Activated CD4-positive, CD25-positive, alpha-beta regulatory T cell treated with anti-CD3 and anti-CD28 coated beads, Interleukin-2, amount 50 U/mL, for 24 hours (primary cell): Measurements from ENCODE around the gene IRF4.
A peak's percentile ranks its signal among the peaks of the same experiment; 100 is the strongest.

Source experiments
- ATAC-seq, 2 donors: fragments of 150-1000 bp; cut with Tn5 transposase; one replicate each; pipeline ENCODE4 v1.10.0; 2021; ENCODE audit warnings: mild to moderate bottlenecking in 1 of 2, moderate library complexity in 1 of 2

IRF4 gene

GRCh38 chr6:398558-399078 is 7.1 kb downstream of the IRF4 start:
- ATAC-seq = no peak

DNA sequence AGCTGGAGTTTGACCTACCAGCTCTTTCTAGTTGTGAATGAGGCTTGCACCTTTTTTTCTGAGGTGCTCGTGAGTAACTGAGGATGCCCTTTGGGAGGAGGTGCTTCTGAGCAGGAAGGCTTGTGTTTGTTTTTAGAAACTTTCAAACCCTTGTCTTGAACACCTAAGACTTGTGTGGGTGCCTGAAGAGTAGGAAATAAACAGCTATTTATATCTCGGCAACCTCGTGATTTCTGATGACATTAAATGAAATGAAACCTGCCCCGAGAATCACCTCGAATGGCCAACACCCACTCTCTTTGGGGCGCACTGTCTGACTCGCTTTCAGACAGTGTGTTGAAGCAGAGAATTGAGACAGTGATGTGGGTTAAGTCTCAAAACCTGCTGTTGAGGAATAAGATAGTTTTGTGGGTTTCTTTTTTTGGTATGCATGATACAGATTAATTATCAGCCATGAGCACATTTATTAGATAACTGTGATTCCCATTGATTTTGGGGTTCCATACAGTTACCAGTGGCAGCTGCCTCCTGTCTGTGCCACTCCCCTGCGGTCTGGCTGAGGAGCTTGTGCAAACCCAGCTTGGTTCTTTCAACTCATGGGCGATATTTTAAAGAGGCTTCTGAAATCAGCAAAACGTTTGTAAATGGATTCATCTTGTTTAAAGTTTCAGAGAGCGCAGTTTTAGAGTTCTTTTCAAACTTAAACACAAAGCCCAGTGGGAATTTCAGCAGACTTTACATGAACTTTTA is 8.4 kb downstream of the IRF4 start:
- peak; percentile 46 to 49 for ATAC-seq

GRCh38 chr6:400815-401214 is 9.3 kb downstream of the IRF4 start:
- ATAC-seq = no peak

DNA sequence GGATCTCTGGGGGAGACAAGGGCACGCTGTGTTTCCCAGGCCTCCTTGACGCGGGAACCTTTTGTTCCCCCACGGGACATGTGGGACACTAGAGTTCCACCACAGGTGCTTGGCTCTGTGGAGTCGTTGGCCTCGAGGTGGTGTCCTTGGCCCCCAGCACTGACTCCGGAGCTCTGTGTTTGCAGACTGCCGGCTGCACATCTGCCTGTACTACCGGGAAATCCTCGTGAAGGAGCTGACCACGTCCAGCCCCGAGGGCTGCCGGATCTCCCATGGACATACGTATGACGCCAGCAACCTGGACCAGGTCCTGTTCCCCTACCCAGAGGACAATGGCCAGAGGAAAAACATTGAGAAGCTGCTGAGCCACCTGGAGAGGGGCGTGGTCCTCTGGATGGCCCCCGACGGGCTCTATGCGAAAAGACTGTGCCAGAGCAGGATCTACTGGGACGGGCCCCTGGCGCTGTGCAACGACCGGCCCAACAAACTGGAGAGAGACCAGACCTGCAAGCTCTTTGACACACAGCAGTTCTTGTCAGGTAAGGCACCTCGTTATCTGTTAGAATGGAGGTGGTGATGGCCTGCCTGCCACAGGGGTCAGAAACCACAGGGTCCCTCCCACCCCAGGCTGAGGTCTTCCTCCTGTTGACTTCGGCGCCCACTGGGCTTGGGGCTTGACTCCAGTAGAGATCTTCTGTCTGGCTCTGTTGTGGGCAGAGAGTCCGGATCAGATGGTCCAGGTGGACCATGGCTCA is 9.9 kb downstream of the IRF4 start:
- ATAC-seq = no peak

GRCh38 chr6:401994-402640 is 10.6 kb downstream of the IRF4 start:
- ATAC-seq = no peak

DNA sequence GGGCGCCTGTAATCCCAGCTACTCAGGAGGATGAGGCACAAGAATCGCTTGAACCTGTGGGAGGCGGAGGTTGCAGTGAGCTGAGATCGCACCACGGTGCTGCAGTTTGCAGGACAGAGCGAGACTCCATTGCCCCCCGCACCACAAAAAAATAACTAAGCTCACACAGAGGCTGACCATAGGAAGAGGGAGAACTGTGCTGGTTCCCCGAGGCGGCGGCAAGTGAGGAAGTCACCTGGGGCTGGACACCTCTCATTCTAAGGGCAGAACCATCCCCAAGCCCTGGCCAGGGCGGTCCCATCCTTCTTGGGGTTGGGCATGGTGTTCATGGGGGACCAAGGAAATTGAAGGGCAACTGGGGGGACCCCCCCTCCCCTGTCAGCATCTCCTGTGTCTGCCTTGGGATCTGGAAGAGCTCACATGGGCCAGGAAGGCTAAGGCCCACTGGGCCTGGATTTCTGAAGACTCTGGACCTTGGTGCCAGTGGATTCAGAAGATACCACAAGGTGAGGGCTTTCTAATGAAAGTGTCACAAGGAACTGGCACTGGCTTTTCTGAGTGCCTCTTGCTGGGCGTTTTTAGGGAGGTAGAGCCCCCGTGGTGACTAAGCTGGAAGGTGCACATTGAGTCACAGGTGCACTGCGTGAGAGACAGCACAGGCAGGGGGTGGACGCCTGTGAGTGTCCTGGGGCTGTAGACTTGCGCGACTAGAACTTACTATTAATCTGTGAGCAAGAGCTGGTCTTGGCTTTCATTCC is 11.5 kb downstream of the IRF4 start:
- ATAC-seq = peak; percentile 80 to 81

- peak; percentile 56 to 58 for ATAC-seq
Observed at GRCh38 chr6:403659-404655, 12.4 kb downstream of the IRF4 start.

- ATAC-seq = no peak
Observed at GRCh38 chr6:404685-405423, 13.3 kb downstream of the IRF4 start.

DNA sequence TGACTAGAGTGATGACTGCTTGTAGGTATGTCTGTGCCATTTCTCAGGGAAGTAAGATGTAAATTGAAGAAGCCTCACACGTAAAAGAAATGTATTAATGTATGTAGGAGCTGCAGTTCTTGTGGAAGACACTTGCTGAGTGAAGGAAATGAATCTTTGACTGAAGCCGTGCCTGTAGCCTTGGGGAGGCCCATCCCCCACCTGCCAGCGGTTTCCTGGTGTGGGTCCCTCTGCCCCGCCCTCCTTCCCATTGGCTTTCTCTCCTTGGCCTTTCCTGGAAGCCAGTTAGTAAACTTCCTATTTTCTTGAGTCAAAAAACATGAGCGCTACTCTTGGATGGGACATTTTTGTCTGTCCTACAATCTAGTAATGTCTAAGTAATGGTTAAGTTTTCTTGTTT is 16.6 kb downstream of the IRF4 start:
- ATAC-seq = no peak

- ATAC-seq = no peak
Observed at GRCh38 chr6:408599-409102, 17.1 kb downstream of the IRF4 start.

DNA sequence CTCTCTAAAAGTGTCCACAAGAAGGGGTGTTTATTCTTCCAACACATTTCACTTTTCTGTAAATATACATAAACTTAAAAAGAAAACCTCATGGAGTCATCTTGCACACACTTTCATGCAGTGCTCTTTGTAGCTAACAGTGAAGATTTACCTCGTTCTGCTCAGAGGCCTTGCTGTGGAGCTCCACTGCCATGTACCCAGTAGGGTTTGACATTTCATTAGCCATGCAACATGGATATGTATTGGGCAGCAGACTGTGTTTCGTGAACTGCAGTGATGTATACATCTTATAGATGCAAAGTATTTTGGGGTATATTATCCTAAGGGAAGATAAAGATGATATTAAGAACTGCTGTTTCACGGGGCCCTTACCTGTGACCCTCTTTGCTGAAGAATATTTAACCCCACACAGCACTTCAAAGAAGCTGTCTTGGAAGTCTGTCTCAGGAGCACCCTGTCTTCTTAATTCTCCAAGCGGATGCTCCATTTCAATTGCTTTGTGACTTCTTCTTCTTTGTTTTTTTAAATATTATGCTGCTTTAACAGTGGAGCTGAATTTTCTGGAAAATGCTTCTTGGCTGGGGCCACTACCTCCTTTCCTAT is 17.9 kb downstream of the IRF4 start:
- no peak for ATAC-seq

- no peak for ATAC-seq
Observed at GRCh38 chr6:410555-411395, 19.2 kb downstream of the IRF4 start.

- no peak for ATAC-seq
Observed at GRCh38 chr6:411402-412145, 20.0 kb downstream of the IRF4 start.

DNA sequence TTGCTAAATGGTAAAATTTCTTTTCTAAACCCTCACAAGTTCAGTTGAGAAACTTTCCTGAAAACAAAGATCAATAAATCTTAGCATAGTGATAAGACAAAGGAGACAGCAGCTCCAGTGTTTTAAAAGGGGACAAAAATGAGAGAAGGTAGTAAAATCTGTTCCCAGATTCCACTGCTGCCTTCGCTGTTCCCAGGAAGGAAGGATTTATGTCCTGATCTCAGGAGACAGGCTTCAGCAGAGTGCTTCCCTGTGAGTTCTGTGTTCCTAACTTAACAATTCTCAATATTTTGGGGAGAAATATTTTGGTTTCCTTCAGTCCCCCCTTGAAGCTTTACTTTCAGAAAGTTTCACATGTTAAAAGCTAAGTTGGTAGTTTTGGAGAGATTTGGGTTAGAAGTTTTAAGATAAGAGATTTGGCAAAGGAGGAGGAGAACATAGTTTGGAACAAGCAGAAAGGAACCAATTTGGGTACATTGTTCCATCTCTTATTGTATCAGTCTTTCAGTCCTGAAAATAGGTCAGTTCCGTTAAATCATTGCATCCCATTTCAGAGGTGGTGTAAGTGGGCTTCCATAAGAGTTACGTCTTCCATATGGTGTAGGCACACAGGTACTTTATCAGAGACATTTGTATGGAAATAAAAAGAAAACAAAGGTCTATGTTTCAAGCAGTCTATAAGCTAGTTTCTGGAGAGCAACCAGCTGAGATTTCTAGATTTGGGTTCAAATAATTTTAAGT is 20.8 kb downstream of the IRF4 start:
- no peak for ATAC-seq

- peak; percentile 33 to 59 for ATAC-seq
Observed at GRCh38 chr6:414447-414846, 22.9 kb downstream of the IRF4 start.

GRCh38 chr6:415087-415486 is 23.5 kb downstream of the IRF4 start:
- no peak for ATAC-seq

DNA sequence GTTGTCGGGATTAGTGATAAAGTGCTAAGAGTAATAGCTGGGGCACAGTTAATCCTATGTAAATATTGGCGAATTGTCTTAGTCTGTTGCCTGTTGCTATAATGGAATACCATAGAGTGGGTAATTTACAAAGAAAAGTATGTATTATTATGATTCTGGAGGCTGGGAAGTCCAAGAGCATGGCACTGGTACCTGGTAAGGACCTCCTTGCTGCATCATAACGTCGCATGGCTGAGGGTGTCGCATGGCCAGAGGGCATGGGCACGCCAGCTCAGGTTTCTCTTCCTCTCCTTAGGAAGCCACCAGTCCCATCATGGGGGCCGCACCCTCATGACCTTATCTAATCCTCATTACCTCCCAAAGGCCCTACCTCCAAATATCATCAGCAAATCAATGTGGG is 29.7 kb downstream of the IRF4 start:
- no peak for ATAC-seq
